Transverse colon (tissue), 4 donors: Measurements from ENCODE around the gene AOX1.

Source experiments
- POLR2A ChIP-seq: fragments of 450-650 bp; IDR thresholded peaks from one replicate; pipeline ENCODE4 v1.6.1; 2016; ENCODE audit warnings: antibody characterized with exemption, mild to moderate bottlenecking, moderate library complexity
- POLR2AphosphoS5 ChIP-seq, 3 donors: sonication (generic); formaldehyde crosslinking; IDR thresholded peaks; one replicate each; pipeline ENCODE4 v1.6.1; 2016; ENCODE audit warnings: antibody characterized with exemption in 3 of 3
- TF ChIP-seq, protein P1 (sequence below), 5 experiments: fragments of 200-600 bp in 3 of 5; fragments of 450-650 bp in 2 of 5; sonication (generic) in 3 of 5; IDR thresholded peaks; 1 replicate in 2 of 5; 2 replicates in 3 of 5; pipeline ENCODE4 v1.5.1; 2016 to 2017; ENCODE audit warnings: antibody characterized with exemption in 5 of 5, inconsistent platforms in 3 of 5, mild to moderate bottlenecking in 2 of 5, moderate library complexity in 1 of 5

- TF ChIP-seq POLR2AphosphoS5 (IDR thresholded peaks at IDR 0.05) (no peak), POLR2A (no peak)
- TF ChIP-seq, protein P1, sequence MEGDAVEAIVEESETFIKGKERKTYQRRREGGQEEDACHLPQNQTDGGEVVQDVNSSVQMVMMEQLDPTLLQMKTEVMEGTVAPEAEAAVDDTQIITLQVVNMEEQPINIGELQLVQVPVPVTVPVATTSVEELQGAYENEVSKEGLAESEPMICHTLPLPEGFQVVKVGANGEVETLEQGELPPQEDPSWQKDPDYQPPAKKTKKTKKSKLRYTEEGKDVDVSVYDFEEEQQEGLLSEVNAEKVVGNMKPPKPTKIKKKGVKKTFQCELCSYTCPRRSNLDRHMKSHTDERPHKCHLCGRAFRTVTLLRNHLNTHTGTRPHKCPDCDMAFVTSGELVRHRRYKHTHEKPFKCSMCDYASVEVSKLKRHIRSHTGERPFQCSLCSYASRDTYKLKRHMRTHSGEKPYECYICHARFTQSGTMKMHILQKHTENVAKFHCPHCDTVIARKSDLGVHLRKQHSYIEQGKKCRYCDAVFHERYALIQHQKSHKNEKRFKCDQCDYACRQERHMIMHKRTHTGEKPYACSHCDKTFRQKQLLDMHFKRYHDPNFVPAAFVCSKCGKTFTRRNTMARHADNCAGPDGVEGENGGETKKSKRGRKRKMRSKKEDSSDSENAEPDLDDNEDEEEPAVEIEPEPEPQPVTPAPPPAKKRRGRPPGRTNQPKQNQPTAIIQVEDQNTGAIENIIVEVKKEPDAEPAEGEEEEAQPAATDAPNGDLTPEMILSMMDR (IDR thresholded peaks at IDR 0.05) = no peak
Observed at GRCh38 chr2:200681697-200682096, 95.9 kb downstream of the AOX1 start.
